Kidney epithelial cell (primary cell): ENCODE data around the gene LRTM2. TPM values are rescaled to one million over a fixed set of nuclear protein-coding genes. Genes with fewer than 3 reads are reported as not detected.
"Not testable (repeated sequence)": the region's sequence is repeated elsewhere in the genome, so short reads cannot be mapped to it uniquely, and the experiment has no call there.

ENCODE experiments used
- DNase-seq: peaks from one replicate; pipeline ENCODE4 v3.0.0-alpha.2; 2010; ENCODE audit warnings: low read depth
- H3K27me3 ChIP-seq: 2 replicates; pipeline ENCODE4 v1.6.0; 2011; ENCODE audit warnings: low read length; ENCODE audit not compliant: control insufficient read depth, insufficient read depth
- H3K36me3 ChIP-seq: 2 replicates; pipeline ENCODE4 v1.5.1; 2011; ENCODE audit warnings: low read length; ENCODE audit not compliant: control insufficient read depth, insufficient read depth
- H3K4me3 ChIP-seq: 2 replicates; pipeline ENCODE4 v1.5.1; 2011; ENCODE audit warnings: low read depth, mild to moderate bottlenecking, control low read depth, low read length
- total RNA-seq: library from RNA; depleted of rRNA; stranded (reverse); fragments of >200 nt; gene quantifications from 2 replicates; pipeline ENCODE4 v1.2.3, GENCODE V29; 2015
- TF ChIP-seq, protein P1 (sequence below): IDR thresholded peaks from 2 replicates; pipeline ENCODE4 v1.5.1; 2011; ENCODE audit warnings: mild to moderate bottlenecking, moderate library complexity, low read length, control low read depth, inconsistent platforms; ENCODE audit not compliant: insufficient read depth, poor library complexity, severe bottlenecking

Gene LRTM2
- total RNA-seq, 1 donor from 2014 or later, result not detected

- DNase-seq, result no peak
- TF ChIP-seq, protein P1, sequence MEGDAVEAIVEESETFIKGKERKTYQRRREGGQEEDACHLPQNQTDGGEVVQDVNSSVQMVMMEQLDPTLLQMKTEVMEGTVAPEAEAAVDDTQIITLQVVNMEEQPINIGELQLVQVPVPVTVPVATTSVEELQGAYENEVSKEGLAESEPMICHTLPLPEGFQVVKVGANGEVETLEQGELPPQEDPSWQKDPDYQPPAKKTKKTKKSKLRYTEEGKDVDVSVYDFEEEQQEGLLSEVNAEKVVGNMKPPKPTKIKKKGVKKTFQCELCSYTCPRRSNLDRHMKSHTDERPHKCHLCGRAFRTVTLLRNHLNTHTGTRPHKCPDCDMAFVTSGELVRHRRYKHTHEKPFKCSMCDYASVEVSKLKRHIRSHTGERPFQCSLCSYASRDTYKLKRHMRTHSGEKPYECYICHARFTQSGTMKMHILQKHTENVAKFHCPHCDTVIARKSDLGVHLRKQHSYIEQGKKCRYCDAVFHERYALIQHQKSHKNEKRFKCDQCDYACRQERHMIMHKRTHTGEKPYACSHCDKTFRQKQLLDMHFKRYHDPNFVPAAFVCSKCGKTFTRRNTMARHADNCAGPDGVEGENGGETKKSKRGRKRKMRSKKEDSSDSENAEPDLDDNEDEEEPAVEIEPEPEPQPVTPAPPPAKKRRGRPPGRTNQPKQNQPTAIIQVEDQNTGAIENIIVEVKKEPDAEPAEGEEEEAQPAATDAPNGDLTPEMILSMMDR, result no peak
- Histone ChIP-seq H3K4me3 (no peak overlapping the region), H3K36me3 (no peaks in the 10 kb centered on the region), H3K27me3 (peaks cover 15% of the 10 kb centered on the region)
Measured at GRCh38 chr12:1812650-1813302, 7.6 kb upstream of the LRTM2 start.

GRCh38 chr12:1814266-1814665 is 6.1 kb upstream of the LRTM2 start:
- TF ChIP-seq, protein P1, result no peak
- Histone ChIP-seq H3K36me3 (no peaks in the 10 kb centered on the region), H3K4me3 (no peak overlapping the region), H3K27me3 (peaks cover 18% of the 10 kb centered on the region)
- DNase-seq, result no peak

GRCh38 chr12:1815108-1815507 is 5.3 kb upstream of the LRTM2 start:
- Histone ChIP-seq H3K27me3 (peaks cover 27% of the 10 kb centered on the region), H3K4me3 (no peak overlapping the region), H3K36me3 (no peaks in the 10 kb centered on the region)
- TF ChIP-seq, protein P1, result no peak
- DNase-seq, result no peak

DNA sequence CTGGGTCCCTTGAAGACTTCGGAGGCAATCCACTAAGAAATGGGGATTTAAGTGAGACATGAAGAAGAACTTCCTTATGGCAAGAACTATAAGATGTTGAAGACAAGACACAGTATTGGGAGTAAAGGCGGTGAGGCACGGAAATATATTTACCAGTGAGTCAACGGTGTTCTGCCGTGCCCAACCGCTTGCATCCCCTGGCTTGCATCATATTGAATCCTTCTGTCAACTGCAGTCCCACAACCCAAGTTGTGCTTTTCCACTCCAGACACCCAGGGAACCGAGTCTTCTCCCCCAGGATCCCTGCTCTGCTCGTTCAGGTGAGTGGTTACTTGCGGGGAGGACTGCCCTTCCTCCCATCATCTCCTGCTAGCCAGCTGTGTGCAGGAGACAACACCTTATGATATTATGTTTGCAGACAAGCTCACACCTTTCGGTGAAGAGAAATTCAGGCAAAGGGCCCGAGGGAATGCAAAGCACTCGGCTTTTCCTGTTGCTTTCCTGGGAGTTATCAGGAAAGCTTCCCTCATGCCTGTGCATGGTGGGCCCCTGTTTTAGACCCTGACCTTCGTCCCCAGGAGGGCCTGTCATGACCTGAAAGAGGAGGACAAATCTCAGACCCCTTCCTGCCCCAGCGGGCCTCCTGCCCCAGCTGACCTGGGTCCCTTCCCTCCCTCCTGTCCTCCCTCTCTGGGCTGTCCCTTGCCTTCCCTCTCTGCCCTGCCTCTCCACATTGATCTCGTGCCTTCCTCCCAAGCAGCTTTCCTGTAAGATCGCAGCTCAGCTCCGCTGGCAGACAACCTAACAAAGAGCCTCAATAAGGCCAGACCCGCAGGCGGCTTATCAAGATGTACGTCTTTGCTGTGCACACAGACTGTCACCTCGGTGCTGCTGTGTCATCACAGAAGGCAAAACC is 4.3 kb upstream of the LRTM2 start:
- Histone ChIP-seq H3K36me3 (no peaks in the 10 kb centered on the region), H3K27me3 (peaks cover 36% of the 10 kb centered on the region), H3K4me3 (no peak overlapping the region)
- TF ChIP-seq, protein P1, result no peak
- no peak for DNase-seq

- Histone ChIP-seq H3K27me3 (peaks cover 40% of the 10 kb centered on the region), H3K4me3 (no peak overlapping the region), H3K36me3 (no peaks in the 10 kb centered on the region)
- TF ChIP-seq, protein P1, result no peak
- no peak for DNase-seq
Measured at GRCh38 chr12:1816730-1817348, 3.5 kb upstream of the LRTM2 start.

- H3K27me3 ChIP-seq, result peaks cover 49% of the 10 kb centered on the region
- not testable (repeated sequence) for DNase-seq, H3K4me3 ChIP-seq, H3K36me3 ChIP-seq
Measured at GRCh38 chr12:1817928-1818327, 2.4 kb upstream of the LRTM2 start.
